ENCODE results near the gene MASP2.
A peak's percentile ranks its signal among the peaks of the same experiment; 100 is the strongest.
"Not testable (repeated sequence)": the region's sequence is repeated elsewhere in the genome, so short reads cannot be mapped to it uniquely, and the experiment has no call there.

MASP2 gene

DNA sequence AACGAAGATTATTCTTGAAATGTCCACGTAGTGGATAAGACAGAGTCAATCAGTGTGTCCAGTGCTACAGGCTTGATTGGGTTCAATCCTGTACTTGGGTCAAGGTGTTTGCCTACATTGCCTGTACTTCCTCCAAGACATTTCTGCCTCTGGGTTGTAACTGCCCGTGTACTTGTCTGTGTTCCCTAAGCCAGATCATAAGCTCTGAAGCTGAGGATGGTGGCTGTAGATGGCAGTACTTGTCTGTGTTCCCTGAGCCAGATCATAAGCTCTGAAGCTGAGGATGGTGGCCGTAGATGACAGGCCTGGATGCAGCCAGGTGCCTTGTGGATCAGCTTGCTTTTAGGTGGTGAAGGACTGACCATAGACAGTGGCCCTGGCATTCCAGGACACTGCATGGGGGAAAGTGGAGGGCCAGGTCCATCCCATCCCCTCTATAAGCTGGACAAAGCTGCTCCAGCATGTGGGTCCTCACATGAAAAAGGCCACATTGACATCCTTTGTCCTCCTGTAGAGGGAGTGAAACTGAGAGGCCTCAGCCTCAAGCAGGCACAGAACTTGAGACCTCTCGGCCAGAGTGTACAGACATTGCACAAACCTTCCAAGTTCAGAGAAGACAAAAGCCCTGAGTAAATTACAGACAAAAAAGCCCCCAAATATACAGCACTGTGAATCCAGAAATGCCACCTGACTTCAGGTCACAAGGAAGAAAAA is 14.8 kb upstream of the MASP2 start:
- Mint-ChIP-seq H3K27me3 (no peaks in the 10 kb centered on the region), H3K36me3 (peaks cover 18% of the 10 kb centered on the region), H3K4me3 (peak overlapping the region; percentile 96), H3K27ac (no peak overlapping the region), H3K4me1 (peaks cover 26% of the 10 kb centered on the region), H3K9me3 (no peaks in the 10 kb centered on the region)

DNA sequence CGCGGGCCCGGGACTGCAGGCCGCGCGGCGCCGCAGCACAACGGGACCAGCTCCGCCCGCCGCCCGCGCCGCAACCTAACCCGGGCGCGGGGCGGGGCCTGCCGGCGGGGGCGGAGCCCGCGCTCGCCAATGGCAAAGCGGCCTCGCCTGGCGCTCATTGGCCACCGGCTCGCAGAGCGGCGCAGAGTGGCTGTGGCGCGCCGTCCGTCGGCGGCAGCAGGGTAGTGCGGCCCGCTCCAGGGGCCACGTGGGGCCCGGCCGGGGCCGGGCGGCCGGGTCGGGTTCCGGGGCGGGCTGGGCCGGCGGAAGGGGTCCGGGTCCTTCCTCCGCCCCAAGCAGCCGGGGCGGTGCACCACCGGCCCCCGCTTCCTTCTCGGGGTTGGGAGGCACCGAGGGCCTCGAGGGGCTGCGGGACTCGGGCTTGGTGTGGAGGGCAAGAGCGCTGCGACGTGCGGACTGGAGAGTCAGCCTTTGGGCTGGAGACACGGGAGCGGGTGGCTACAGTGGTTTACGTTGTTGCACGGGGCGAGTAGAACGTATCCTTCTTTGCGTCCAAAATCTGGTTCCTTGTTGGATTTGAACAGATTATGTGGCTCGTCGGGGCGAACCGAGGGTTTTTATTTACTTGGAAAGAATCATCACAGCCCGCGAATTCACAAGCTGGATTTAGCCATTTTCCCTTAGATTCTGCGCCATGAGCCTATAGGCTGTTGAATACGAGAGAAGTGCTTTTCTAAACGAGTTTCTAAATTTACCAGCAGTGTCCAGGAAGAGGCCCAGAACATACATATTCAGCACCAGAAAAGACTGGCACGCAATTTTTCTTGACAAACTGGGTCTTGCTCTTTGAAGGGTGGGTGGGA is 13.2 kb upstream of the MASP2 start, which contains the start of gene SRM:
SRM (minus strand) TSS at position 51 of the 863 bp plus-strand sequence. CDS start 75 bp downstream, outside the sequence.
- Mint-ChIP-seq H3K27me3 (no peaks in the 10 kb centered on the region), H3K27ac (peak within 1 kb of the TSS; percentile 93), H3K4me1 (peaks cover 26% of the 10 kb centered on the region), H3K4me3 (peak within 1 kb of the TSS; percentile 96), H3K9me3 (no peaks in the 10 kb centered on the region), H3K36me3 (peaks cover 8% of the 10 kb centered on the region)

DNA sequence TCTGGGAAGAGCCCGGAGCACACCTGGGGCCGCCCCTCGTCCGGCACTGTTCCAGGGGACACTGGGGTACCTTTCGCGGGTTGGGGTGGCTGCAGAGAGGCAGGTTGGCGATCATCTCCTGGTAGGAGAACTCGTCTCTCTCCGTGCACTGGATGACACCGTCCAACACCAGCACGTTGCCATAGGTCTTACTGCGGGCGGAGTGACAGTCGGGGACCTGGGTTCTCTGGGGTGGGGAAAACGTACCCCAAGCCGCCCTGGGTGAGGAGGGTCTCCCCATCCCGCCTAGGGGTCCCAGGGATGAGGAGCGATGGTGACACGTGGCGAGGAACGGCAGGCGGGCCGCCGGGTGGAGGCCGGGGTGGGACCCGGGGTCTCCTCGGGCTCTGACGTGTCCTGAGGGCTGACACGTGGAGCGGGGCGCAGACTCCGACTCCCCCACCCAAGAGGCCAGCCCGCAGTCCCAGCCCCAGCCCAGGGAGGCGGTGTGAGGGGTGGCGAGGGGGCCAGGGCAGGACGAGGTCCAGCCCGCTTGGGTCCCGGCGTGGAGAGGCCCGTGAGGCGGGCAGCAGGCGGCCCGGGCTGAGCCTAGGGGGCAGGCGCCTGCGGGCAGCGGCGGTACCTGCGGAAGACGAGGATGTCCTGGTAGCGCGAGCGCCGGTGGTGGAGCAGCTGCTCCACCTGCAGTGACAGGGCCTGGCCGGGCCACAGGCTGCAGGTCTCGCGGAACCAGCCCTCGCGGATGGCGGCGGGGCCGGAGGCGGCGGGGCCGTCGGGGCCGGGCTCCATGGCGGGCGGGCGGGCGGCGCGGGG is 12.3 kb upstream of the MASP2 start:
- peaks cover 26% of the 10 kb centered on the region for H3K4me1 Mint-ChIP-seq
- H3K9me3 Mint-ChIP-seq = no peaks in the 10 kb centered on the region
- H3K27ac Mint-ChIP-seq = peak overlapping the region; percentile 93
- peaks cover 7% of the 10 kb centered on the region for H3K36me3 Mint-ChIP-seq
- H3K27me3 Mint-ChIP-seq = no peaks in the 10 kb centered on the region
- peak overlapping the region; percentile 94 for H3K4me3 Mint-ChIP-seq

DNA sequence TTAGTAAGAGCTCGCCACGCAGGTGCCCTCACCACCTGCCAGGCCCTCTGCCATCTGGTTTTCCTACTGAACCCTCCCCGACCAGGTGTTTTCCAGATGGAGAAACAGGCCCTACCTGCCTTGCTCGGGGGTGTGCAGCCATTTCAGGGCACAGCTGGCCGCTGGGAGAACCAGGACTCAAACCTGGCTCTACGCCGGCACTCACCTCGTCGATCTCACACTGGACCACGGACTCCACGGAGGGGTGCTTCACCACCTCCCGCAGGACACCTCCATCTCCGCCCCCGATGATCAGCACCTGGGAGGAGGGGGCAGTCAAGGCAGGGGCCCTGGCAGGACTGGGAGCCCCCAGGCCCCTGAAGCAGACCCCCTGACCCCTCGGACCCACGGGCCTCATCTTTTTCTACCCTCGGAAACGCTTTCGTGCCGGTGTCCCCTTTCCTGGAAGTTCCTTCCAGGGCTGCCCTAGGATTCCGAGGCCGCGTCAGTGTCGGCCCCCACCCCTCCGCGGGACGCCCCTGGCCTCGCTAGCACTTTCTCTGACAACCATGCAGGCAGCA is 11.6 kb upstream of the MASP2 start:
- peak overlapping the region; percentile 93 for H3K27ac Mint-ChIP-seq
- H3K27me3 Mint-ChIP-seq = no peaks in the 10 kb centered on the region
- peaks cover 26% of the 10 kb centered on the region for H3K4me1 Mint-ChIP-seq
- H3K4me3 Mint-ChIP-seq = peak overlapping the region; percentile 94
- H3K9me3 Mint-ChIP-seq = no peaks in the 10 kb centered on the region
- peaks cover 8% of the 10 kb centered on the region for H3K36me3 Mint-ChIP-seq

DNA sequence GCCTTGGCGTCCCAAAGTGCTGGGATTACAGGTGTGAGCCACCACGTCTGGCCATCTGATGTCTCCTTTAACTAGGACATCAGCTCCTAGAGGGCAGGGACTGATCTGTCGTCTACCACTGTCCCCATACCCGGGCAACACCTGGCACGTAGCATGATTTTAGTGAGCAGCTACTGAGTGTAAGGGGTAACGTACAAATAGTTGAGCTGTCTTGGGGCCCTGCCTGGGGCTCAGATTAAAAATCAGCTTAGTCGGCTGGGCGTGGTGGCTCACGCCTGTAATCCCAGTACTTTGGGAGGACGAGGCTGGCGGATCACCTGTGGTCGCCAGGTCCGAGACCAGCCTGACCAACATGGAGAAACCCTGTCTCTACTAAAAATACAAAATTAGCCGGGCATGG is 11.0 kb upstream of the MASP2 start:
- Mint-ChIP-seq H3K27me3 (no peaks in the 10 kb centered on the region), H3K4me3 (peak overlapping the region; percentile 94), H3K9me3 (no peaks in the 10 kb centered on the region), H3K4me1 (peaks cover 21% of the 10 kb centered on the region), H3K27ac (no peak overlapping the region), H3K36me3 (peaks cover 8% of the 10 kb centered on the region)

DNA sequence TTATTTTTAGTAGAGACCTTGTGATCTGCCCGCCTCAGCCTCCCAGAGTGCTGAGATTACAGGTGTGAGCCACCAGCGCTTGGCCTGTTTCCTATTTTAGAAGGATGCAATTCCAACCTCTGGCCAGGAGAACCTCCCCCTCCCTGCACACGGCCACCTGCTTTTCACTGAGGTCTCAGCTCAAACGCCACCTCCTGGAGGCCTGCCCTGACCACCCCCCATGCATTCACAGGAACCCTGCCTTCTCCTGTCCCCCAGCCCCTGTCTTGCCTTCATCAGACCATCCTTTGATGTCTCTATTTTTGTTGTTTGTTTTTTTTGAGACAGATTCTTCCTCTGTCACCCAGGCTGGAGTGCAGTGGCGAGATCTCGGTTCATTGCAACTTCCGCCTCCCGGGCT is 10.4 kb upstream of the MASP2 start:
- Mint-ChIP-seq H3K36me3 (peaks cover 6% of the 10 kb centered on the region), H3K27ac (peak overlapping the region; percentile 82), H3K4me1 (peaks cover 17% of the 10 kb centered on the region), H3K9me3 (no peaks in the 10 kb centered on the region), H3K4me3 (peak overlapping the region; percentile 94), H3K27me3 (no peaks in the 10 kb centered on the region)

DNA sequence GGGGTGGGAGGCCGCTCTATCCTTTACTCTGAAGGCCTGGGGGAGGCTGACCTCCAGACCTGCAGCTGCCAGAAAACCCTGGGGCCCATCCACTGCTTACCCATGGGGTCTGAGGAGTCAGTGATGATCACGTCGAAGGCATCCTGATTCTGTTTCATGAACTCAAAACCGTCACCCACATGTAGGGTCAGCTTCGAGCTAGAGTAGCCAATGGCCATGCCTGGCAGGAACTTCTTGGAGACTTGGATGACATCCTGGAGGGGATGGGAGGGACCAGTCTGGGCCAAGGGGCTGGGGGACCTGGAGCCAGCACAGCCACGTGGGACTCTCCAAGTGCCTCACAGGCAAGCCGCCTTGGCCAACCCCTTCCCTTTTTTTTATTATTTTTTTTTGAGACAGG is 9.5 kb upstream of the MASP2 start:
- Mint-ChIP-seq H3K27ac (no peak overlapping the region), H3K27me3 (no peaks in the 10 kb centered on the region), H3K36me3 (peaks cover 6% of the 10 kb centered on the region), H3K4me1 (peaks cover 10% of the 10 kb centered on the region), H3K4me3 (no peak overlapping the region), H3K9me3 (no peaks in the 10 kb centered on the region)

DNA sequence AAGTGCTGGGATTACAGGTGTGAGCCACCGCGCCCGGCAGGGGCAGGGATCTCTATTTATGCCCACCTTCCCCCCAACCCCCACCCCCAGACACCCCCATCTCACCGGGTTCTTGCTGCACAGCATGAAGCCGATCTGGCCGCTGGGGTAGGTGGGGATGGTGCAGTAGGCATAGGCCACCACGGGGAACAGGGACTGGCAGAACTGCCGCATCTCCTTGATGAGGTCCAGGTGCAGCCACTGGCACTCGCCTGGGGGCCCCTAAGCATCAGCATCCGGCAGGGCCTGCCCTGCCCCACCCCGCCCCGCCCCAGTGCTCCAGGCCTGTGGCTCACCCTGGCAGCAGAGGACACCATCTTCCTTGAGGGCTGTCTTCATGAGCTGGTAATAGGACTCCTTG is 8.6 kb upstream of the MASP2 start:
- no peaks in the 10 kb centered on the region for H3K27me3 Mint-ChIP-seq
- no peaks in the 10 kb centered on the region for H3K9me3 Mint-ChIP-seq
- H3K27ac Mint-ChIP-seq = no peak overlapping the region
- H3K36me3 Mint-ChIP-seq = peaks cover 6% of the 10 kb centered on the region
- H3K4me3 Mint-ChIP-seq = no peak overlapping the region
- peaks cover 5% of the 10 kb centered on the region for H3K4me1 Mint-ChIP-seq

DNA sequence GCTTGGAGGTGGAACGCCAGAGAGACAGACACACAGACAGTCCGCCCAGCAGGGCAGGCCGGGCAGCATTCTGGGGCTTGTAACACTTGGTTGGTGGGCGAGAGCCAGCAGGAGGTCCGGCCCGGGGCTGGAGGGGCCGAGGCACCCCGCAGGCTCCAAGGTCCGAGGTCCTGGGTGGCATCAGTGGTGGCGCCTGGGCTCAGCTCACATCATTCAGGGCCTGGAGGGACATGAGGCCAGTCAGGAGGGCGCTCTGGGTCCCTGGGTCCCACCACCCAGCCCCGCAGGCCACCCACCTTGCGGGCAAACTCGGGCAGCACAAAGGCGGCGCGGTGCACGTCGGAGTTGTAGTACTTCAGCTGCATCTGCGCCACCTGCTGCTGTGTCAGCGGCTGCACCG is 7.6 kb upstream of the MASP2 start:
- H3K36me3 Mint-ChIP-seq = peaks cover 6% of the 10 kb centered on the region
- no peaks in the 10 kb centered on the region for H3K27me3 Mint-ChIP-seq
- H3K4me3 Mint-ChIP-seq = no peak overlapping the region
- no peaks in the 10 kb centered on the region for H3K9me3 Mint-ChIP-seq
- H3K4me1 Mint-ChIP-seq = peaks cover 3% of the 10 kb centered on the region
- no peak overlapping the region for H3K27ac Mint-ChIP-seq

DNA sequence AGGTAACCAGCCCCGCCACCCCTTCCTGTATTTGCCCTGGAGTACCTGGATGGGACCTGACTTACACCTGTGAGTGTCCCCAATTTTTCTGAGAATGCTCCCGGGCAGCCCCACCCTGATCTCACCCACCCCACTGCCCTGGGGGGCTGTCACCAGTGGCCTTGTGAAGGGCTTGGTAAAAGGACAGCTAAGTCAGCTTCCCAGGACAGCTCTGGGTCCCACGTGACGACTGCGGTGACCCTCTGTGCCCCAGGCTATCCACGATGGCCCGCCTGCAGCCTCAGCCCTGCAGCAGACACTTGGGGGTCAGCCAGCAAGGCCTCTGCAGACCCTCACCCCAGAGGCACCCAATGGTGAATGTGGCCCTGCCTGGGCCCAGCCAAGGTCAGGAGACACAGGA is 7.1 kb upstream of the MASP2 start:
- peaks cover 3% of the 10 kb centered on the region for H3K4me1 Mint-ChIP-seq
- no peaks in the 10 kb centered on the region for H3K9me3 Mint-ChIP-seq
- peaks cover 6% of the 10 kb centered on the region for H3K36me3 Mint-ChIP-seq
- no peaks in the 10 kb centered on the region for H3K27me3 Mint-ChIP-seq
- no peak overlapping the region for H3K27ac Mint-ChIP-seq
- no peak overlapping the region for H3K4me3 Mint-ChIP-seq

DNA sequence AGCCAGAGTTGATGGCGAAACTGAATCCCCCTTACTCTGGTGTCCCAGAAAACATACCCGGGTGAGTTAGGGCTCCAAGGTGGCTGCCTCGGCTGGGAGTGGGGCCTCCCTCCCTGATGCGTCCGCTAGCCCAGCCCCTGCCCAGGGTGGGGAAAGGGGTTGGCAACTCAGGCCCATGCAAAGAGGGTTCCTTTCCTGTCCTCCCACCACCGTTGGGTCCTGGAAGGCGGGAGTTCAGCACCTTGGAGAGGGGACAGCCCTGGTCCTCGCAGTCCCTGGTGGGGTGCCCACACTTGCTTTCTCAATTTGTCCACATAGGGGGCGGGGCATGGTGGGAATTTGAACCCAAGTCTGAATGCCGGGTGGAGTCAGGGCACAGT is 6.7 kb upstream of the MASP2 start:
- H3K9me3 Mint-ChIP-seq = no peaks in the 10 kb centered on the region
- peaks cover 3% of the 10 kb centered on the region for H3K4me1 Mint-ChIP-seq
- no peak overlapping the region for H3K27ac Mint-ChIP-seq

DNA sequence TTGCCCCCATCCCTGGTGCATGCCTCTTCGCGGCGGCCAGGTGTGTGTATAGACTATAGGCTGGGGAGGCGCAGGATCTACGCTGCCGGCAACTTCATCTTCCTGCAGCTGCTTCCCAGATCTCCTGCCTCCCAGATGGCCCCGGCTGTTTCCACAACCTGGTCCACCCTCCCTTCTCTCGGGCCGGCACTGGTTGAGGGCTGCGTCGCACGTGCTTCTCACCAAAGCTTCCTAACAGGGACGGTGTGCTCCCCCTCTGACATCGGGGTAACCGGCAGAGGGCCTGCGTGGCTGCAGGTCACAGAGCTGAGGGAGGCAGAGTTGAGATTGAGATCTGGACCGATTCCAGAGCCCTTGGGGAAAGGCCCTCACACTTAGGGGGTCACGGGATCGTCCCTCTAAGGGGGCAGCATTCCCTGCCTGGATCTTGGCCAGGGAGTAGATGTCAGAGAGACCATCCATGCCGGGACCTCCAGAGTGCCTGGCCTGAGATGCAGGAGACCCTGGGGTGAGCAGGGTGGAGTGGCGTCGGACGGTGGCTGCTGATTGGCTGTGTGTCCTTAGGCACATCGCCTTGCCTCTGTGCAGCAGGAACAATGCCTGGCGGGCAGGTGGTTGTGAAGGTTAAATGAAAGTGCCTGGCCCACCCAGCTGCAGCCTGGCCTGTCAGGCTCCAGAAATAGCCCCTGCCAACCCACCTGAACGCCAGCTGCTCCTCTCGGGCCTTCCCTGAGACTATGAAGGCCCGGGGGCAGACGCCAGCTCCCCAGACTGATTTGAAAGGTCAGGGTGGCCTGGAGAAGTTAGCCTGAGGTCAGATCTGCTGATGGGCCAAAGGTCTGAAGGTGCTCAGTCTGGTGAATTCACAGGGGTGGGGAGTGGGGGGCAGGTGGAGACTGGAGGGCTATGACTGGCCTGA is 6.1 kb upstream of the MASP2 start:
- Mint-ChIP-seq H3K4me3 (no peak overlapping the region), H3K36me3 (peaks cover 6% of the 10 kb centered on the region), H3K27ac (no peak overlapping the region), H3K9me3 (no peaks in the 10 kb centered on the region), H3K4me1 (peaks cover 3% of the 10 kb centered on the region), H3K27me3 (no peaks in the 10 kb centered on the region)

More for the DNA sequence above, 6.7 kb upstream of the MASP2 start:
- no peak overlapping the region for H3K4me3 Mint-ChIP-seq
- H3K36me3 Mint-ChIP-seq = peaks cover 6% of the 10 kb centered on the region
- H3K27me3 Mint-ChIP-seq = no peaks in the 10 kb centered on the region

DNA sequence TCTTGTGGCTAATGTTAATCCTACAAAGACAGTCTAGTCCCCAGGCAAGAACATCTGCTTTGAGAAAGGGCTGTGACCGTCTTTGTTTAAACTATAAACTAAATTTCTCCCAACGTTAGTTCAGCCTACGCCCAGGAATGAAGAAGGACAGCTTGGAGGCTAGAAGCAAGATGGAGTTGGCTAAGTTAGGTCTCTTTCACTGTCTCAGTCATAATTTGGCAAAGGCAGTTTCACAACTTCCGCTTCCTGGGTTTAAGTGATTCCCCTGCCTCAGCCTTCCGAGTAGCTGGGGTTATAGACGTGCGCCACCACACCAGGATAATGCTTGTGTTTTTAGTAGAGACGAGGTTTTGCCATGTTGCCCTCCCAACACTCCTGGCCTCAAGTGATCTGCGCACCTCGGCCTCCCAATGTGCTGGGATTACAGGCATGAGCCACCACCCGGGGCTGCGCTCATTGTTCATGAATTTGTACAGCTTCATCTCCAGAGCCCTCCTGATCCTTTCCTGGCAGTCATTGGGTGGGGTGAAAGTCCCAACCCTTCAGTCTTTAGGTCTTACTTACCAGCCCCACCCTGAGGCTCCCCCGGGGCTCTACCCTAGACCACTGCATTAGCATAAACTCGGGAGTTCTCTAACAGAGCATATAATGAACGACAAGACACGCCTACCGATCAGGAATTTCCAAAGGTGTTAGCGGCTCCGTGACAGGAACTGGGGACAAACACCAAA is 4.9 kb upstream of the MASP2 start:
- Mint-ChIP-seq H3K4me1 (no peaks in the 10 kb centered on the region), H3K9me3 (no peaks in the 10 kb centered on the region), H3K27me3 (no peaks in the 10 kb centered on the region), H3K27ac (peak overlapping the region; percentile 19), H3K36me3 (peaks cover 3% of the 10 kb centered on the region), H3K4me3 (no peak overlapping the region)

DNA sequence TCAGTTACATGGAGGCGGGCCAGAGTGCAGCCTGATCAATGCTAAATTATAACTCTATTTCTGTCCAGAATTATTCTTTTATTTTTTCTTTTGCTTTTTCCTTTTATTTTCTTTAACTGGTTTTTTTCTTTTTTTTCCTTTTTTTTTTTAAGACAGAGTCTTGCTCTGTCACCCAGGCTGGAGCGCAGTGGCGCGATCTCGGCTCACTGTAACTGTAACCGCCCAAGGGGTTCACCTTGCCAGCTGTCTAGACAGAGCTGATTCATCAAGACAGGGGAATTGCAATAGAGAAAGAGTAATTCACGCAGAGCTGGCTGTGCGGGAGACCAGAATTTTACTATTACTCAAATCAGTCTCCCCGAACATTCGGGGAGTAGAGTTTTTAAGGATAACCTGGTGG is 4.1 kb upstream of the MASP2 start:
- not testable (repeated sequence) for H3K9me3 Mint-ChIP-seq

More for the DNA sequence above, 4.1 kb upstream of the MASP2 start:
- not testable (repeated sequence) for H3K27me3 Mint-ChIP-seq, H3K36me3 Mint-ChIP-seq, H3K4me3 Mint-ChIP-seq, H3K4me1 Mint-ChIP-seq
- peak overlapping the region; percentile 42 for H3K27ac Mint-ChIP-seq
